Nephron (organoid): ENCODE results near the gene NDC1.

Experiments used
- H3K27ac Mint-ChIP-seq, 3 experiments: 2 replicates each; pipeline ENCODE4 v1.8.0; 2020; ENCODE audit warnings: mixed read lengths in 3 of 3, mild to moderate bottlenecking in 2 of 3, moderate library complexity in 1 of 3
- H3K27me3 Mint-ChIP-seq: 2 replicates; pipeline ENCODE4 v1.8.0; 2021; ENCODE audit warnings: low read depth, mild to moderate bottlenecking, moderate library complexity, mixed read lengths
- H3K36me3 Mint-ChIP-seq: 2 replicates; pipeline ENCODE4 v1.8.0; 2020; ENCODE audit warnings: low read depth, mixed read lengths
- H3K4me1 Mint-ChIP-seq: 2 replicates; pipeline ENCODE4 v1.8.0; 2020; ENCODE audit warnings: mixed read lengths
- H3K4me3 Mint-ChIP-seq, 3 experiments: 2 replicates each; pipeline ENCODE4 v1.8.0; 2020; ENCODE audit warnings: mild to moderate bottlenecking in 3 of 3, mixed read lengths in 3 of 3, moderate library complexity in 2 of 3
- H3K9me3 Mint-ChIP-seq: 2 replicates; pipeline ENCODE4 v1.8.0; 2020; ENCODE audit warnings: mixed read lengths
- CTCF ChIP-seq, 3 experiments: fragments of 200-600 bp; sonication (generic); IDR thresholded peaks; one replicate each; pipeline ENCODE4 v1.5.0; 2021; ENCODE audit warnings: antibody characterized with exemption in 3 of 3; ENCODE audit not compliant: unreplicated experiment in 3 of 3

Gene NDC1

GRCh38 chr1:53807916-53808315 is 30.2 kb downstream of the NDC1 start:
- TF ChIP-seq CTCF (IDR thresholded peaks at IDR 0.05; ENCODE audit: unreplicated experiment in 3 of 3), result no peak
- H3K36me3 Mint-ChIP-seq, result peaks cover 64% of the 10 kb centered on the region
- no peak overlapping the region for H3K27ac Mint-ChIP-seq
- H3K9me3 Mint-ChIP-seq, result peaks cover 13% of the 10 kb centered on the region
- H3K27me3 Mint-ChIP-seq, result no peaks in the 10 kb centered on the region
- H3K4me3 Mint-ChIP-seq, result no peak overlapping the region
- H3K4me1 Mint-ChIP-seq, result no peaks in the 10 kb centered on the region

- H3K36me3 Mint-ChIP-seq, result peaks cover 49% of the 10 kb centered on the region
- no peaks in the 10 kb centered on the region for H3K27me3 Mint-ChIP-seq
- H3K9me3 Mint-ChIP-seq, result no peaks in the 10 kb centered on the region
- H3K4me3 Mint-ChIP-seq, result no peak overlapping the region
- no peak for TF ChIP-seq CTCF (IDR thresholded peaks at IDR 0.05; ENCODE audit: unreplicated experiment in 3 of 3)
- H3K4me1 Mint-ChIP-seq, result no peaks in the 10 kb centered on the region
- no peak overlapping the region for H3K27ac Mint-ChIP-seq
Measured at GRCh38 chr1:53804791-53805505, 33.1 kb downstream of the NDC1 start.

GRCh38 chr1:53804181-53804580 is 33.9 kb downstream of the NDC1 start:
- no peak overlapping the region for H3K4me3 Mint-ChIP-seq
- TF ChIP-seq CTCF (IDR thresholded peaks at IDR 0.05; ENCODE audit: unreplicated experiment in 3 of 3), result no peak
- H3K27me3 Mint-ChIP-seq, result no peaks in the 10 kb centered on the region

GRCh38 chr1:53800621-53801020 is 37.5 kb downstream of the NDC1 start:
- no peaks in the 10 kb centered on the region for H3K9me3 Mint-ChIP-seq
- H3K4me3 Mint-ChIP-seq, result no peak overlapping the region
- H3K27me3 Mint-ChIP-seq, result no peaks in the 10 kb centered on the region
- TF ChIP-seq CTCF (IDR thresholded peaks at IDR 0.05; ENCODE audit: unreplicated experiment in 3 of 3), result no peak
- peaks cover 47% of the 10 kb centered on the region for H3K36me3 Mint-ChIP-seq
- H3K27ac Mint-ChIP-seq, result no peak overlapping the region
- H3K4me1 Mint-ChIP-seq, result no peaks in the 10 kb centered on the region

More at GRCh38 chr1:53804181-53804580, 33.9 kb downstream of the NDC1 start:
- peaks cover 48% of the 10 kb centered on the region for H3K36me3 Mint-ChIP-seq
- H3K4me1 Mint-ChIP-seq, result no peaks in the 10 kb centered on the region
- H3K27ac Mint-ChIP-seq, result no peak overlapping the region
- H3K9me3 Mint-ChIP-seq, result no peaks in the 10 kb centered on the region

GRCh38 chr1:53799141-53799540 is 39.0 kb downstream of the NDC1 start:
- Mint-ChIP-seq H3K4me1 (no peaks in the 10 kb centered on the region), H3K9me3 (no peaks in the 10 kb centered on the region), H3K27me3 (no peaks in the 10 kb centered on the region), H3K36me3 (peaks cover 49% of the 10 kb centered on the region), H3K4me3 (no peak overlapping the region), H3K27ac (no peak overlapping the region)
- no peak for TF ChIP-seq CTCF (IDR thresholded peaks at IDR 0.05; ENCODE audit: unreplicated experiment in 3 of 3)

GRCh38 chr1:53792806-53793205 is 45.3 kb downstream of the NDC1 start:
- Mint-ChIP-seq H3K27me3 (no peaks in the 10 kb centered on the region), H3K4me1 (peaks cover 9% of the 10 kb centered on the region), H3K9me3 (no peaks in the 10 kb centered on the region), H3K36me3 (peaks cover 38% of the 10 kb centered on the region), H3K27ac (peak overlapping the region; percentile 9 to 75 (median 57)), H3K4me3 (no peak overlapping the region)
- no peak for TF ChIP-seq CTCF (IDR thresholded peaks at IDR 0.05; ENCODE audit: unreplicated experiment in 3 of 3)
